Uterus (tissue), 2 donors: ENCODE measurements around the gene CYS1.

Source experiments
- CTCF ChIP-seq, 4 experiments: fragments of 200-600 bp in 2 of 4; fragments of 450-650 bp in 2 of 4; sonication (generic) in 2 of 4; IDR thresholded peaks; one replicate each; pipeline ENCODE4 v1.5.1; 2016 to 2019; ENCODE audit warnings: antibody characterized with exemption in 4 of 4, mild to moderate bottlenecking in 2 of 4, moderate library complexity in 1 of 4
- POLR2A ChIP-seq, 2 donors: fragments of 450-650 bp; IDR thresholded peaks; one replicate each; pipeline ENCODE4 v1.6.1; 2016; ENCODE audit warnings: antibody characterized with exemption in 2 of 2, mild to moderate bottlenecking in 1 of 2, moderate library complexity in 1 of 2

GRCh38 chr2:10054976-10055375, 25.2 kb downstream of the CYS1 start:
- TF ChIP-seq POLR2A (IDR thresholded peaks at IDR 0.05) = no peak
- TF ChIP-seq CTCF (IDR thresholded peaks at IDR 0.05) = no peak
